T-helper 1 cell (primary cell): ENCODE results near the gene ZMPSTE24.

Source experiments
- DNase-seq, 5 donors: peaks; one replicate each; pipeline ENCODE4 v3.0.0-alpha.2; 2012 to 2020

The ZMPSTE24 gene

DNA sequence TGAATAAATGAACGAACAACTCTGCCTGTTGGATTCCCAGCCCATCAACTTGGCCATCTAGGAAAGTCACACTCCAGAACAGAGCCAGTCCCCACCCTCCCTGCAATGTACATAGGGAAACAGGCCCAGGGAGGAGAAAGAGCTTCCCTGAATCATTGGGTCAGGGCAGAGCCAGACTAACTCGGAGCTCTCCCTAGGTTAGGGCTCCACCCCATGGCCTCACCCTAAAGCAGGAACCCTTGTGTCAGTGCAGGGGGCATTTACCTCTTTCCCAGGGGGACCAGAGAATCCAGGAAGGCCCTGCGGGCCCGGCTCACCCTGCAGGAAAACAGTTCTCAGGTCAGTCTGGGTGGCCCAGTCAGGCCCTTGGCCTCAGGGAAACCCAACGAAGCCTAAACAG is 47.4 kb downstream of the ZMPSTE24 start:
- DNase-seq, result no peak

DNA sequence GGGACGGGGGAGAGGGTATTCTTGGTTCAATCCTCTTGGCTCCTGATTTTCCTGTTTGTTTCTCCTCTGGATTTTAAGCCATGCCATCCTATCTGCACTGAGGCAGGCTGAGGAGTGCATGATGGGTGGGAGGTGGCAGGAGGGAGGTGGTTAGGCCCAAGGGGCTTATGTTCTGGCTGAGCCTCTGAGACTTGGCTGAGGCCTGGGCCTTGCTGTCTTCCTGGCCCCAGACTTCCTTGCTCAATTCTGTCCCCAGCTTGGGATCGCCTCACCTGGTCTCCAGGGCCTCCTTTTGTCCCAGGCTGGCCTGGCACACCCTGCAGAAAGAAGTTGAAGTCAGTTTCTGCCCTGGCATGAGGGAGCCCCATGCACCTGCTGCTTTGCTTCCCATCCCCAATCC is 47.8 kb downstream of the ZMPSTE24 start:
- no peak for DNase-seq

- no peak for DNase-seq
These were observed 48.3 kb downstream of the ZMPSTE24 start for GRCh38 chr1:40306296-40306695.

GRCh38 chr1:40307186-40307585 is 49.1 kb downstream of the ZMPSTE24 start:
- DNase-seq, result no peak

GRCh38 chr1:40308036-40308727 is 50.1 kb downstream of the ZMPSTE24 start:
- no peak for DNase-seq

- DNase-seq, result no peak
These were observed 51.5 kb downstream of the ZMPSTE24 start for GRCh38 chr1:40309374-40310128.

GRCh38 chr1:40310129-40310461 is 52.1 kb downstream of the ZMPSTE24 start:
- DNase-seq, result no peak

GRCh38 chr1:40310983-40311642 is 53.1 kb downstream of the ZMPSTE24 start:
- DNase-seq, result no peak

GRCh38 chr1:40311692-40312091 is 53.7 kb downstream of the ZMPSTE24 start:
- DNase-seq, result no peak

- DNase-seq, result peak in 1 of 5 donors; percentile 65
These were observed 54.5 kb downstream of the ZMPSTE24 start for GRCh38 chr1:40312238-40313205.

DNA sequence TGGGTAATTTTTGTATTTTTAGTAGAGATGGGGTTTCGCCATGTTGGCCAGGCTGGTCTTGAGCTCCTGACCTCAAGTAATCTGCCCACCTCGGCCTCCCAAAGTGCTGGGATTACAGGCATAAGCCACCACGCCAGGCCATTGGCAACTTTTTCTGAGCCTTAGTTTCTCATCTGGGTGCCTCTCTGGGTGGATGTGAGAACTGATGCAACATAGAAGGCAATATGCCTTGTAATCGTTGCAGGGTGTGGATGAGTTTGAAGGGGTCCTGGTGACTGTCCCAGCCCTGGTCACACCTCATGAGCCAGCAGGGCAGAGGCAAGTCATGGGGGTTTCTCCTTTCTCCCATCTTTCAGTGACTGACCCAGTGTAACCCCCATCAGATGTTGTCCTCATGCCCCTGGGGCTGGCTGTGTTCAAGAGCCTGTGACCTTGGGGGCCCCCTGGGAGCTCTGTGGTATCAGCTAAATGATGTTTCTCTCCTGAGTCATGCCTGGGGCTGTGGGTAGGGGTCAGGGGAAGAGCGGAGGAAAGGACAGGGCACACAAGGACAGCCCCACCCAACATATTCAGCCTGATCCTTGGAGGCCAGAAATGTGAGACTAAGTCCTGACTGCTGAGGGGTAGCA is 55.4 kb downstream of the ZMPSTE24 start:
- no peak for DNase-seq

DNA sequence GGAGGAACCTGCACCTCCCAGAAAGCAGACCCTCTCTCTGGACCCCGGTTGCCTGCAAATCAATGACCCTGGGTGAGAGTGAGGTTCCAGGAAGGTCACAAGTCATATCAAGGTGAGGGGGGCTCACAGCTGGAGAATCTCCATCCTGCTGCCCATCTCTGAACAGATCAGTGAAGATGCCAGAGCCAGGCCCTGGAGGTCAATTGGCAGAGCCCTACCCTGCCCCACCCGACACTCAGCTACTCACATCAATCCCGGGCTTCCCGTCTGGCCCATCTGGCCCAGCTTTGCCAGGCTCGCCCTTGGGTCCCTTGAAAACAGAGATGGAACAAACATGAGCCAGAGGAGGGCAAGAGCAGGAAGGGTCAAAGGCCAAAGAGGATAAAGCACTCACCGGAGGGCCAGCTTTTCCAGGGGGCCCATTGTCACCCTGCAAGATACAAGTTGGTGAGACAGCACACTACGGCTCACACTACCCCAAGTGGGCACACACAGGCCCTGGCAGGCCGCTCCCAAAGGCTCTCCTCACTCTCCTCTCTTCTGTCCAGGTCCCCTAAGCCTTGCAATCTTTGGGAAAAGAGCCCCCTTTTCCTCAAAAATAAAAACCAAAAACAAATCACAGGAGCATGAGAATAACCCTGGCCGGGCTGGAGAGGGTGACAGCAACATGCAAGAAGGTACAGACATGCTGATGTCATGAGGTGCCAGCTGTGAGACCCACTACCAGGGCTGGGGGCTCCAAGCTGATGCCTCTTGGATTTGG is 56.1 kb downstream of the ZMPSTE24 start:
- DNase-seq, result no peak

DNA sequence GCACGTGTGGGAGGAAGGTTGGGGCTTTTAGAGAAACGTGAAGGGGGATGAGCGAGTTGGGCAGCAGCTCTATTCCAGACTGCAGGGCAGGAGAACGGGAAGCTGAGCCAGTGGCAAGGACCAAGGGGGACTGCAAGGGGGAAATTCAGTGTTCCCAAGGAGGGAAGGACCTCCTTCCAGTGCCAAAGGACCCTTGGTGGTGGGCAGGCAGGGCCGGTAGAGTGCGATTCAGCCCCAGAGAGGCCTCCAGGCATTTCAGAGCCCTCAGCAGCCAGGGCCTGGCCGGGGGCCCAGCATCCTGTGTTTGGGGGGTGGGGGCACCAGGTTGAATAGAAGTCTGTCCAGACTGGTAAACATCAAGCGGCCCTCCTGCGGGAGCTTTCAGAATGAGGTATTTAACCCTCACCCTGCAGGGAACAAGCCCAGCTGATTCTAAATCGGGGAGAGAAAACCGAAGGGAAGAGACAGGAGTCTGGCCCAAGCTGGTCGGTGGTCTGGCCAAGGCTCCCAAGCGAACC is 56.7 kb downstream of the ZMPSTE24 start:
- DNase-seq, result no peak

- DNase-seq, result peak; percentile 61 to 91 (median 75)
These were observed 57.3 kb downstream of the ZMPSTE24 start for GRCh38 chr1:40315239-40315794.

DNA sequence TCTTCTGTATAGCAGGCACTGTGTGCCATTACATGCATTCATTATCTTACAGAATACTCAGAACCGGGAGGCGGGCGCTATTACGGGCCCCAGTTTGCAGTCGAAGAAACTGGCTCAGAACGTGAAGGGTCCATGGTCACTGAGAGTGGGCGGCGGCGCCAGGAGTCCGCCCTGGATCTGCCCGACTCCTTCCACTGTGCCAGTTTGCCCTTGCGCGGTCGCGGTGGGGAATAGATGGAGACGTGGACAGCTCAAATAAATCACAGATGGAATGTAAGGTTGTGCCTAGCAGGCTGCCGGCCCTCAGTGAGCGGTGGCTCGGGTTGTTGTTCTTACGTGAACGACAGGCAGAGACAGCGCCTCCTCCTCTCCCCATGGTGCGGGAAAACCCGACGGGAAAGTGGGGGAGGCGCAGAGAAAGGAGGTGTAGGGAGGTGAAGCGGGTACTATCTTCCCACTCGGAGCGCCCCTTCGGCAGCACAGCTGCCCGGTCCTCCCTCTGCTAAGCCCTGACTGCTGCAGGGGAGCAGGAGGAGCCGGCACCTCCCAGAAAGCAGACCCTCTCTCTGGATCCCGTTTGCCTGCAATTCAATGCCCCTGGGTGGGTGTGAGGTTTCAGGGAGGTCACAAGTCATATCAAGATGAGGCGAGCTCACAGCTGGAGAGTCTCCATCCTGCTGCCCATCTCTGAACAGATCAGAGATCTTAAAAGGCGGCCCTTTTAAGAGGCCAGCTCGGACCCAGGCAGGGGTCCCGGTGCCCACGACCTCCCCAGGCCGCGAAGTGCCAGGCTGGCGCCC is 58.0 kb downstream of the ZMPSTE24 start:
- DNase-seq, result peak in 2 of 5 donors; percentile 13 to 42

GRCh38 chr1:40316595-40317393 is 58.8 kb downstream of the ZMPSTE24 start, which contains the start of gene COL9A2:
Gene COL9A2 (minus strand): TSS chr1:40317286. CDS start chr1:40317197, 89 bp downstream.
- DNase-seq, result peak; percentile 42 to 61 (median 51)

DNA sequence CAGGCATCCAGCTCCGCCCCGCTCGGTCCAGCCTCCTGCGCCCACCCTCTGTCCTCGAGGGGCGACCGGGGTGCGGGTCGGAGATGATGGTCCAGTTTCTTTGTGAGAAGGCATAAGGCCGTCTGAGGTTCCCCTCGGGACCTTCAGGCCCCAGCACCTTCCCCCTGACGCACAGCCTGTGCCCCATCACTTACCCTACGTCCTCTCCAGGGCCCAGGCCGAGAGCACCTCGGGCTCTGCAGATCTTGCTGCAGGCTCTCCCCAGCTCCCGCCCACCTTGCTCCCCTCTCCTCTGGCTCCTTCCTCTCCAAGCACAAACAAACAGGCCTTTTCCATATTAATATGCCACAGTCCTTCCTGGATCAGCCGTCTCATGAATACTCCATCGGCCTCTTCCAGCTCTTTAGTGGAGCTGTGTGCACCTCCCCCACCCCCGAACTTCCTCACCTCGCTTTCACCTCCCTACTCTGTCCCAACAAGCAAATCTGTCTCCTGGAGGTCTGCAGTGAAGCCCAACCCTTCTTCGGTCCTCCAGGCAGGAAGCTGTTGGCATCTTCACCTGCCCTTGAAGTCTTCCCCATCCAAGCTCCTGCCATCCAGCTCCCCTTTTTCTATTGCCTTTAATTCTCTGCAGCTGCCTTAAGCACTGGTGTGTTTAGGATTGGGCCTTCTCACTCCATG is 59.5 kb downstream of the ZMPSTE24 start:
- no peak for DNase-seq

DNA sequence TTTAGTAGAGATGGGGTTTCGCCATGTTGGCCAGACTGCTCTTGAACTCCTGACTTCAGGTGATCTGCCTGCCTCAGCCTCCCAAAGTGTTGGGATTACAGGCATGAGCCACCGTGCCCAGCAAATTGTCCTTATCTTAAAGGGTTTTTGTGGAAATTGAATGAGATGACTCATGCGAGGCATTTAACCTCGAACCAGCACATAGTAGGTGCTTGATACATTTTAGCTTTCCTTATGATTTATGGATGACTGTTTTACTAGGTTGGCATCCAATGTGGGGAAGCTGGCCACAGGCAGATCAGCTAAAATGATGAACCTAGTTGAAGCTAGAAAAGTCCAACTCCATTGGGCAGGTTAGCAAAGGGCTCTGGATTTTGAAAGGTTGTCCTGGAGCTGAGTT is 60.4 kb downstream of the ZMPSTE24 start:
- DNase-seq, result no peak
